DMS 273 (cell line): Measurements from ENCODE around the gene ACTG1.
A peak's percentile ranks its signal among the peaks of the same experiment; 100 is the strongest.

Experiments used
- DNase-seq: peaks from one replicate; lab custom pipeline; 2025; ENCODE audit not compliant: unreplicated experiment; lab: John Stamatoyannopoulos, UW

ACTG1 gene

GRCh38 chr17:81483085-81483861, 29.3 kb downstream of the ACTG1 start:
- peak; percentile 66 for DNase-seq

GRCh38 chr17:81482673-81483072, 29.9 kb downstream of the ACTG1 start:
- DNase-seq: peak; percentile 91

- peak; percentile 74 for DNase-seq
Observed at GRCh38 chr17:81481815-81482505, 30.6 kb downstream of the ACTG1 start.

GRCh38 chr17:81481073-81481799, 31.4 kb downstream of the ACTG1 start:
- DNase-seq: peak; percentile 94

DNA sequence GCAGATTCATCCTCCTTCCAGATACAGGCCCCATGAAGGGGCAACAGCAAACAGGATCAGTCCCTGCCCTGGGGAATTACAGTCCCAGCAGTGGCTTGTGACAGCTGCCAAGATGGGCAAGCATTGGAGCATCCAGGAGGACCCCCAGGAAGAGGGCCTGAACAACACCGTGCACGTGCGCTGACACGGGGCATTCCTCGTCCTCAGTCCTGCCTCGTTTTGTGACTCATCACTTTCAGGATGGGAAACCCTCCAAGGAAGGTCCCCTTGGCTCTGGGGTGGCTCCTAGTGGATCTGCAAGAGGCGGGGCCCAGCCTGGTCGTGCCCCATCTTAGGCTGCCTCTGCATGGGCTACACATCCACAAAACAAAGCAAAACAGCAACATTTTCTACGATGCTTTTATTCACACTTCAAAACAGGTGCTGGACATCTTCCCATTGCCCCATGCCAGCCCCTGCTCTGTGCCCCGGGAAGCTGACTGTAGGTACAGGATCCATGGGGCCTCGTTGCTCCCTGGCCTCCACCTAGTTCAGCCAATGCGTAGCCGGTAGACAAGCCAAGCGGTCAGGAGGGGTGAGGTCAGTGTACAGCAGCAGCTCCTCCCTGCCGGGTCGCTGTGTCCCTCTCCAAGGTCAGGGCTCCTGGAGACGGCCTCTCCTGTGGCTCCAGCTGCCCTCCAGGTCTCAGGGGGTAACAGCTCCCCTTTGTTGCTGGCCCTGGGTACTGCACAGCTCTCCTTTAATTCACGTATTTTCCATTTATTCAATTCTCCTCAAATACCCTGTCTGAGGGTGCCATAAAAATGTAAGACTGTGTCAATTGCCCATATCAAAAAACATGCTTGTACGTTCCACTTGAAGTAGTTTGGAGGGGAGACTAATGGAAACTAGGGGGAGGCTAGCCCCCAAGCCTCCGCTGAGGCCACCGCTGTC, 32.2 kb downstream of the ACTG1 start:
- peak; percentile 39 for DNase-seq

DNA sequence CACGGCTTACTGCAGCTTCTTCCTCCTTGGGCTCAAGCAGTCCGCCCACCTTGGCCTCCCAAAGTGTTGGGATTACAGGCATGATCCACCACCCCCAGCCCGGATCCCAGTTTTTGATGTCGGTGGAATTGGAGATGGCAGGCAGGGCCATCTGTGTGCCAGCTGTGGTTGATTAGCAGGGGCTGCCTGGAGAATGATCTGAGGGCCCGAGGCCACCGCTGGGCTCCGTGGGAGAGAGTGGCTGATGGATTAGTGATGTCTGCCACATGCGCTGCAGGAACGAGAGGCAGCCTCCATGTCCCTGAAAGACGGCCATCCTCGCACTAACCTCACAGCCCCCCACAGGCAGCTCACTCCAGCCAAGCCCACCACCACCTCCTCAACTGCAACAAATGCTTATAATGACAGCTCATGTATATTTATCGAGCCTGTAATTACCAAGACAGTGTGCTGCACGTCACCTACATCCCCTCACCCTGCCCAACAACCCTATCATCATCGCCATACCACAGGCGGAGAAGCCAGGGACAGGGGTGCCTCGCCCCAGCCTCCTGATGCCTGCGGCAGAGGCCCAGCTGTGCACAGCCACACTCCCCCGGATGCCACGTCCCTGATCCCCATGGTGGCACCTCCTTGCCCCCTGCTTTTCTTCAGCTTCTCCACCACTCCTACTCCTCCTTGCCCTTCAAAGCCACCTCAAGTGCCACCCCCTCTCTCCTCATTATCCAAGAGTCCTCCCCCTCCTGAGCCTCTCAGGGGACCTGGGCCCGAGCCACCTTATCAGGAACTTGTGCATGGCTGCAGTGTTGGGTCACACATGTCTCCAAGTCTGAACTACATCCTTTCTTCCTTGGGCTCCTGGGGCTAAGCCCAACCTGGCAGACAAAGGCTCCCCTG, 33.2 kb downstream of the ACTG1 start:
- DNase-seq: peak; percentile 33

GRCh38 chr17:81478119-81478518, 34.5 kb downstream of the ACTG1 start:
- no peak for DNase-seq

DNA sequence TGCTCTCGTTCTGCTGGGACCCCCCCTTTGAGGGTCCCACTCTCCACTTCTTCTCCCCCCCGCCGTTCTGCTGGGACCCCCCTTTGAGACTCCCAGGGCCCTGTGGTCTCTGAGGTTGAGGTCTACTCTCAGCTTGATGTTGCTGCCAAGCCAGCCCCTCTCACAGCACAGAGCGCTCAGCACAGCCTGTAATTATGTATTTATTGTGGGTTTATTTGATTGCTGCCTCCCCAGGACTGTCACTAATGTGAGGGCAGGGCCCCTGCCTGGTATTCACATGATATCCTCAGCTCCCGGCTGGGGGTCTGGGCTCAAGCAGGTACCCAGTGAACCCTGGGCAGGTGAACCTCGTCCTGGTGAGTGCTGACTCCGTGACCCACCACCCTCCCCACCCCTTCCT, 35.4 kb downstream of the ACTG1 start:
- DNase-seq: no peak

- no peak for DNase-seq
Observed at GRCh38 chr17:81476635-81477034, 36.0 kb downstream of the ACTG1 start.

DNA sequence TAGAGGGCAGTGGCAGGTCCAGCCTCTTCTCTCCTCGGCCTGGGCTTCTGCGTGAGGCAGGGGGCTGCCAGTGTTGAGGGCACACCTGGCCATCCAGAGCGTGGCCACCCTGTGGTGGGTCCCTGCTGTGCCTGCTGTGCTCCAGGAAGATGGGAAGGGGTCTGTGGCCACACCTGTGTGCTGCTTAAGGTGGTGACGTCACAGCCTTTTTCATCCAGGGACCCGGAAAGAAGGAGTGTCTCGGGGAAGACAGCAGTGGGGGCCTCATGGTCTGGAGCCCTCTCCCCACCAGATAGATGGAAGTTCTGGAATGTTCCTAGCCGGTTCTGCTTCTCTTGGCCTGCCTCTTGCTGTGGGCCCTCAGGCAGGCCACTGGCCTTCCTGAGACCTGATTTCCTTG, 36.5 kb downstream of the ACTG1 start:
- no peak for DNase-seq

DNA sequence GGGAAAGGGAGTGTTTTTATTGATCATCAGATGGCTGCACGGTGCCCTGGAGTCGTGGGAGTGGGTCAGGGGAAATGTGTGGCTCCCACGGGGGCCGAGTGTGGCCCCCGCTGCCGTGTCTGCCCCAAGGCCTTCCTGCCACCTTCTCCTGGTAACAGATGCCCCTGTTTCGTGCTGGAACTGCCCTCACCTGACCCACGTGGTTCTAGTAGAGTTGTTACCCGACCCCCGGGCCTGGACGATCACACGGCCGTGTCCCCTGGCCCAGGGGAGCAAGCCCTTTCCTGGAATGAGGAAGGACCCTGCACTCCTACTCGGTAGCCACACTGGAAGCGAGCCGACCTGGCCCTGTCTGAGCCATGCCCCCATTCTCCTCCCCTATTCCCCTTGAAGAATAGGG, 37.6 kb downstream of the ACTG1 start:
- DNase-seq: no peak

GRCh38 chr17:81473019-81473418, 39.6 kb downstream of the ACTG1 start:
- DNase-seq: no peak

GRCh38 chr17:81471818-81472456, 40.7 kb downstream of the ACTG1 start:
- DNase-seq: peak; percentile 47

- DNase-seq: peak; percentile 45
Observed at GRCh38 chr17:81470944-81471817, 41.4 kb downstream of the ACTG1 start.

GRCh38 chr17:81470270-81470943, 42.2 kb downstream of the ACTG1 start:
- peak; percentile 50 for DNase-seq

DNA sequence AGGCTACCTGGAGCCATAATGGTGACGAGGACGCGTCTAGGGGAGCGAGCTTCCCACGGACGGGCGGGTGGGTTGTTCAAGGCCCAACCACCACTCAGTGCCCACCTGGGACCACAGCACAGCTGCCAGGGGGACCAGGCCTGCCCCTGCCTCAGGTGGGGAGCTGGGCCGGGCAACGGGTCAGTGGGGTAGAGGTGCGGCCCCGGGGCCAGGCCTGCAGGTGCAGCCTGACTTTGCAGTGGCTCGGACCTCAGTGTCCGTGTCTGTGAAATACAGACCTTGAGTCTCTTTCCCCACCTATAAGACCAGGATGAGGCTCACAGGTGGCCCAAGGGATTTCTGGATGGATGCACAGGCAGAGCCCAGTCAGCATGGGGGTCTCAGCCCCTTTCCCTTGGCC, 43.3 kb downstream of the ACTG1 start:
- DNase-seq: no peak

DNA sequence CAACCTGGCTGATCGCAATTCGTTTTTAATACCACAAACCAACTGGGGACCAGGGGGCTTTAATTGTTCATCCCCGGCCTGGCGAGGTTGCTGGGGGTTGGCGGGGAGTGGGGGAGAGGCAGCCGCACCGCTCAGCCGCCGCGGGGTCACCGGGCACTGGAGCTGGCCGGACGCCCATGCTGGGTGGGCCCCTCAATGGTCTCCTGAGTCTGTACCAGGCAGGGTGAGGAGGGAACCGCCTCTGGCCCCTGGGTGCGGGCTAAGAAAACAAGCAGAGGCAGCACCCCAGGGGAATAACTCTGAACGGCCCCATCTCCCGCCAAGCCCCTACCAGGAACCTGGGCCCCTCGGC, 43.9 kb downstream of the ACTG1 start:
- DNase-seq: no peak
